VCaP (cell line): ENCODE data around the gene TPRG1.

Experiments
- H3K27ac ChIP-seq: fragments of 450-650 bp; 2 replicates; pipeline ENCODE4 v1.5.1; 2017
- TF ChIP-seq, protein P1 (sequence below): fragments of 450-650 bp; conservative IDR thresholded peaks from 2 replicates; pipeline ENCODE4 v1.5.1; 2017; ENCODE audit warnings: mild to moderate bottlenecking, moderate library complexity

The TPRG1 gene

DNA sequence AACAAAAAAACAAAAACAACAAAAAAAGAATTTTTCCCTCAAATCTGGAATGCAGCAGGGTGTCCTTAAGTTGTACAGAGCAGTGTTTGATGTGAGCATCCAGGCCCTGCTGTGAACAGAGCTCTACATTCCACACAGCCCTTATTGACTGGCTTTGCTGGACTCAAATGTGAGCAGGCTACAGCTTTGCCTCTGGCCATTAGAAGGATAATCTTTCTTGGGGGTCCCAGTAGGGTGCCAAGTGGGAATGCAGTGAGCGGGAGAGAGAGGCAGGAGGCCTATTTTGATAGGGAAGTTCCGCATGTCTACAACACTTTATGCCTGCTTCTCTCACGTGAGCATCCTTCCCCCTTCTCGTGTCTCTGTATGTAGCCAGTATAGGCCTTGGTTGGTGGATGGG is 34.4 kb upstream of the TPRG1 start:
- no peak overlapping the region for H3K27ac ChIP-seq
- TF ChIP-seq, protein P1, sequence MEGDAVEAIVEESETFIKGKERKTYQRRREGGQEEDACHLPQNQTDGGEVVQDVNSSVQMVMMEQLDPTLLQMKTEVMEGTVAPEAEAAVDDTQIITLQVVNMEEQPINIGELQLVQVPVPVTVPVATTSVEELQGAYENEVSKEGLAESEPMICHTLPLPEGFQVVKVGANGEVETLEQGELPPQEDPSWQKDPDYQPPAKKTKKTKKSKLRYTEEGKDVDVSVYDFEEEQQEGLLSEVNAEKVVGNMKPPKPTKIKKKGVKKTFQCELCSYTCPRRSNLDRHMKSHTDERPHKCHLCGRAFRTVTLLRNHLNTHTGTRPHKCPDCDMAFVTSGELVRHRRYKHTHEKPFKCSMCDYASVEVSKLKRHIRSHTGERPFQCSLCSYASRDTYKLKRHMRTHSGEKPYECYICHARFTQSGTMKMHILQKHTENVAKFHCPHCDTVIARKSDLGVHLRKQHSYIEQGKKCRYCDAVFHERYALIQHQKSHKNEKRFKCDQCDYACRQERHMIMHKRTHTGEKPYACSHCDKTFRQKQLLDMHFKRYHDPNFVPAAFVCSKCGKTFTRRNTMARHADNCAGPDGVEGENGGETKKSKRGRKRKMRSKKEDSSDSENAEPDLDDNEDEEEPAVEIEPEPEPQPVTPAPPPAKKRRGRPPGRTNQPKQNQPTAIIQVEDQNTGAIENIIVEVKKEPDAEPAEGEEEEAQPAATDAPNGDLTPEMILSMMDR = no peak

DNA sequence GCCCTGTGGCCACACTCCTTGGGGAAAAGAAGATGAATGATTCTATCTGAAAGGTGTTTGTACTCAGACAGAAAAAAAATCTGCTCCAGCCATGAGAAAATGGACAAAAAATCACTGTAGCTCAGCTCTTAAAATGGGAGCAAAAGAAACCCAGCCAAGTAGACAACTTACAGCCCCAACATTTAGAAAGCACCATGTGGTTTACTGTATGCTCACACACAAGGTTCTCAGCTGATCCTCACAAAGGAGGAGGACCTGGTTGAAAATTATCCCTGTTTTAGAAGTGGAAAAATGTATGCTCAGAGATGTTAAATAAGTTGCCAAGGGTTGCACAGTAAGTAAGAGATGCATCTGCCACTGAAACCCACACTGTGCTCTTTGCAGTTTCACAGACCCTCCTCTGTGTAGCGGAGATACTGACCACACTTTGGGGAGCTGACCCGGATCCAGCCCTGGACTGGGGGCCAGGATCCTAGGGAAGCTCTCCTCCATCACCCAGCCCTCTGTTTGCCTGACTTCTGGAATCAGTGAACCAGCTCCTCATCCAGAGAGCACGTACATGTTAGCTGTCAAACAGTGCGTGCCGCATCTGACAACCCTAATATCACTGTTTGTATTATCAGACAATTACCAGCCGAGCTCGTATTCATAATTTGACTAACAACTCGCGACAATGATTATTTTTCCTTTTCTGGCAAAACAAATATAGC is 32.7 kb upstream of the TPRG1 start:
- no peak overlapping the region for H3K27ac ChIP-seq
- TF ChIP-seq, protein P1 = no peak

DNA sequence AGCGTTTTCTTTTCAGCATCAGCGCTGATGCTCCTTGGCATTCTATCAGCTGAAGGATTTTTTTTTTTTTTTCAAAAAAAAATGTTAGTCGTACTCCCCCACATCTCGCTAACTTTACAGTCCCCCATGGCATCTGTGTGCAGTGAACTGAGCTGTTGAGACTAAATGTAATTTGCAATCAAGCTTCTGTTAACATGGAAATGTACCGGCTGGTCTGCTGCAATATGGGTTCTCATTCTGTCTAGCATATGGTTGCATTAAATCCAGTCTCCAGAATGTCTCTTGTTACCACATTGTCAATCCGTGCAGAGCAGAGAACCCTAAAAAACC is 32.2 kb upstream of the TPRG1 start:
- no peak overlapping the region for H3K27ac ChIP-seq
- TF ChIP-seq, protein P1 = no peak

DNA sequence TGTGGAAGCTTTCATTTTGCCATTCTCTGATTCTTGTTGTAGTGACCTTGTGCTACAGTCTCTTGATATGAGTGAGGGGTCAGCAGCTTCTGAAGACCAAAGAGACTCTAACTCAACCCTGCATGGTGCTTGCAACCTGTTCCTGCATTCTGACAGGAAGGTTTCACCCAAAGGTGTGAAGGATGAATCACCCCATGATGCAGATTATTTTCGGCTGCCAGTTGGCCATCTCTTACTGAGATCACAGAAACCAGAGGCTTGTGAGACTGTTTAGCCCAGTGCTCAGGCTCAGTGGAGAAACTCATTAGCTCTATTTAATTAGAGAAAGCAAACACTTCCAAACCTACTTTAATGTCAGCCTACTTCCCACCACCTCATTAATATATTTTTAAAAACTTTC is 29.2 kb upstream of the TPRG1 start:
- TF ChIP-seq, protein P1 = no peak
- no peak overlapping the region for H3K27ac ChIP-seq

DNA sequence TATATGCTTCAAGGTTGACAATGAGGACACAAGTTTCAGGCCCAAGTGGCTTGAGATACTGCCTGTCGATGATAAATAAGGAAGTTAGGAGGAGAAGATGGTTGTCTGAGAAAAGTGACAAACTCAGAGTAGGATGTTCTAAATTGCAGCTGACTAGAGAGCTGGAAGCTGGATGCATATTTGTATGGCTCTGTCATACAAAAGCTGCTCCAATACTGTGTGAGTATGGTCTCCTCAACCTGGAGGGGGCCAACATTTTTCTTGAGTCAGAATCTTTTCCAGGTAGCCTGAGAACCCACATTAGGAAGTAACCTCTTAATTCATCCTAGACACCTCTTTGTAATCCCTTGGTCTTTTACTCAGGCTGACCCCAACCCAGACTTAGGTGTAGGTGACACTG is 28.4 kb upstream of the TPRG1 start:
- H3K27ac ChIP-seq = no peak overlapping the region
- TF ChIP-seq, protein P1 = no peak

DNA sequence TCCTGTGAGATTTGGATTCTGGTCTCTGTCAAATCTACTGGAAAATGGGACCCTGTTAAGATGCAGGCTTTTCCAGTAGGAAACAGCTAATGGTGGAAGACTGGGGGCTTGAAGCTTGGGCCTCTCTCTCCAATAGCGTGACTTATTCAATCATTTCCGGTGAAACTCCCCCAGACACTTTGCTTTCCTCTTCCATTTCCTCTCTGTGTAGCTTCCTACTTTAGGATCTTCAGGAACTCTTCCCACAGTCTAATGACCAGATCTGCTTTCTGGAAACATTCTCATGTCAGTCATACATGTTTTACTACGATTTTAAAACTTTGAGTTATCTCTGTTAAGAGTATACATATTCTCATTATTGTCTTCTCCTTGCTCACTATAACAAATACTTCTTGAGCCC is 28.0 kb upstream of the TPRG1 start:
- TF ChIP-seq, protein P1 = no peak
- no peak overlapping the region for H3K27ac ChIP-seq

DNA sequence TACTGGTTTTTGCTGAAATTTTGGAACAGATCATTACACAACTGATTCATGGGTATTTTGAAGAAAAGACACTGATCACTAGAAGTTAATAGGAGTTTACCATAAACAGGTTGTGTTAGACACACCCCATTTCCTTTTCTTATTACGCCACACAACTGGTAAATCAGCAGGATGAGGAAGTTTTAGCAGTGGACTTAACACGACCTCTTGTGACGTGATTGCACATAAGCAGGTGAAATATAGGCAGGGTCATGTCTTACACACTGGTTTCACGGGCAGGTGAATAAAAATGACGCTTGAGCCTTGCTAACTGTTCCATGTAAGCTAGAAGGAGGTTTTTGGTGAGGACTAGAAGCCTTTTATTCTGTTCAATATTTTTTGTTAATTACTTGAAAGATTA is 27.1 kb upstream of the TPRG1 start:
- TF ChIP-seq, protein P1 = peak; percentile 82
- H3K27ac ChIP-seq = no peak overlapping the region
